ENCODE results near the gene OAF.
"Not testable (repeated sequence)": the region's sequence is repeated elsewhere in the genome, so short reads cannot be mapped to it uniquely, and the experiment has no call there.

OAF gene

DNA sequence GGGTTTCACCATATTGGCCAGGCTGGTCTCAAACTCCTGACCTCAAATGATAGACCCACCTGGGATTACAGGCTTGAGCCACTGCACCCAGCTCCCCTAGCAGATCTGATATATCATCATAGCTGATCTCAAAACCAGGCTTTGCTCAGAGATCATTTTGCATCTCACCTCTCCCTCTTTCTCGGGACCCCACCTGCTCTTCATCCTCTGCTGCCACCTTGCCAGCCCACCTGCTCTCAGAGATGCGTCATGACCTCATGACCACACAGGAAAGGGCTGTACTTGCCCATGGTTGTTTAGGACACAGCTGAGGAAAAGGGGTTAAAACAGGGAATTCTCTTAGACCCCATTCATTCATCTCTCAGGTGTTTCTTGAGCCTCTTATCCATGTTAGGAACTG is 56.5 kb downstream of the OAF start:
- no peak for DNase-seq (ENCODE audit: low spot score)
- TF ChIP-seq, protein P1, sequence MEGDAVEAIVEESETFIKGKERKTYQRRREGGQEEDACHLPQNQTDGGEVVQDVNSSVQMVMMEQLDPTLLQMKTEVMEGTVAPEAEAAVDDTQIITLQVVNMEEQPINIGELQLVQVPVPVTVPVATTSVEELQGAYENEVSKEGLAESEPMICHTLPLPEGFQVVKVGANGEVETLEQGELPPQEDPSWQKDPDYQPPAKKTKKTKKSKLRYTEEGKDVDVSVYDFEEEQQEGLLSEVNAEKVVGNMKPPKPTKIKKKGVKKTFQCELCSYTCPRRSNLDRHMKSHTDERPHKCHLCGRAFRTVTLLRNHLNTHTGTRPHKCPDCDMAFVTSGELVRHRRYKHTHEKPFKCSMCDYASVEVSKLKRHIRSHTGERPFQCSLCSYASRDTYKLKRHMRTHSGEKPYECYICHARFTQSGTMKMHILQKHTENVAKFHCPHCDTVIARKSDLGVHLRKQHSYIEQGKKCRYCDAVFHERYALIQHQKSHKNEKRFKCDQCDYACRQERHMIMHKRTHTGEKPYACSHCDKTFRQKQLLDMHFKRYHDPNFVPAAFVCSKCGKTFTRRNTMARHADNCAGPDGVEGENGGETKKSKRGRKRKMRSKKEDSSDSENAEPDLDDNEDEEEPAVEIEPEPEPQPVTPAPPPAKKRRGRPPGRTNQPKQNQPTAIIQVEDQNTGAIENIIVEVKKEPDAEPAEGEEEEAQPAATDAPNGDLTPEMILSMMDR (IDR thresholded peaks at IDR 0.05; ENCODE audit: extremely low read depth, missing control alignments), result no peak

GRCh38 chr11:120268686-120269085 is 57.9 kb downstream of the OAF start:
- TF ChIP-seq, protein P1 (IDR thresholded peaks at IDR 0.05; ENCODE audit: extremely low read depth, missing control alignments), result no peak
- DNase-seq (ENCODE audit: low spot score), result no peak

- TF ChIP-seq, protein P1 (IDR thresholded peaks at IDR 0.05; ENCODE audit: extremely low read depth, missing control alignments), result no peak
- no peak for DNase-seq (ENCODE audit: low spot score)
Observed at GRCh38 chr11:120270386-120270785, 59.6 kb downstream of the OAF start.

GRCh38 chr11:120271672-120272071 is 60.8 kb downstream of the OAF start:
- TF ChIP-seq, protein P1 (IDR thresholded peaks at IDR 0.05; ENCODE audit: extremely low read depth, missing control alignments), result no peak
- no peak for DNase-seq (ENCODE audit: low spot score)

GRCh38 chr11:120272303-120272702 is 61.5 kb downstream of the OAF start:
- TF ChIP-seq, protein P1 (IDR thresholded peaks at IDR 0.05; ENCODE audit: extremely low read depth, missing control alignments), result no peak
- DNase-seq (ENCODE audit: low spot score), result no peak

GRCh38 chr11:120273432-120273831 is 62.6 kb downstream of the OAF start:
- no peak for DNase-seq (ENCODE audit: low spot score)
- TF ChIP-seq, protein P1 (IDR thresholded peaks at IDR 0.05; ENCODE audit: extremely low read depth, missing control alignments), result no peak

- DNase-seq (ENCODE audit: low spot score), result not testable (repeated sequence)
Observed at GRCh38 chr11:120273956-120274355, 63.1 kb downstream of the OAF start.

DNA sequence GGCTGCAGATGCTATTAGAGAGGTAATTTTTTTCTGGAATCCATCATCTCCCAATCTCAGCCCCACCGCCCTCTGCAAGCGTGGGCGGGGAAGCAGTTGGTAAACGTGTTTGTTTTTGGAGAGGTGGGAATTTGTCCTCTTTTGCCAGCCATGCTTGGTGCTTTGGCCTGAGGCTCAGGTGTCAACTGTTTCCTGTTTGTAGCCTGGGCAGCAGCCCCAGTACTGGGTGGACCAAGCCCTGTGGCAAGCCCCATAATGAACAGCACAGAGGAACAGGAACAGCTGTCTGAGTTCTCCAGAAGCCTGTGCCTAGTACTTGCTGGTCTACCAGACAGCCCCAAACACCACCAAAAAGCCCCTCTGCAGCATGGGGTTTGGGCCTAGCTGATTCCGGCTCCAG is 68.7 kb downstream of the OAF start:
- TF ChIP-seq, protein P1 (IDR thresholded peaks at IDR 0.05; ENCODE audit: extremely low read depth, missing control alignments), result no peak
- DNase-seq (ENCODE audit: low spot score), result no peak

All from GM20000 (cell line).